ENCODE data around the gene CAV2.

The CAV2 gene

GRCh38 chr7:116539879-116540278 is 40.3 kb downstream of the CAV2 start:
- TF ChIP-seq POLR2AphosphoS5 (IDR thresholded peaks at IDR 0.05; ENCODE audit: low read depth, low read length) (no peak), SIN3A (IDR thresholded peaks at IDR 0.05; ENCODE audit: borderline replicate concordance, insufficient read depth, low read length) (no peak), TAF1 (IDR thresholded peaks at IDR 0.05; ENCODE audit: borderline replicate concordance, insufficient read depth, low read length) (no peak), FOXP2 (optimal IDR thresholded peaks at IDR 0.05; ENCODE audit: borderline replicate concordance, extremely low read depth, extremely low read length, insufficient read depth) (no peak)
- TF ChIP-seq, protein P1, sequence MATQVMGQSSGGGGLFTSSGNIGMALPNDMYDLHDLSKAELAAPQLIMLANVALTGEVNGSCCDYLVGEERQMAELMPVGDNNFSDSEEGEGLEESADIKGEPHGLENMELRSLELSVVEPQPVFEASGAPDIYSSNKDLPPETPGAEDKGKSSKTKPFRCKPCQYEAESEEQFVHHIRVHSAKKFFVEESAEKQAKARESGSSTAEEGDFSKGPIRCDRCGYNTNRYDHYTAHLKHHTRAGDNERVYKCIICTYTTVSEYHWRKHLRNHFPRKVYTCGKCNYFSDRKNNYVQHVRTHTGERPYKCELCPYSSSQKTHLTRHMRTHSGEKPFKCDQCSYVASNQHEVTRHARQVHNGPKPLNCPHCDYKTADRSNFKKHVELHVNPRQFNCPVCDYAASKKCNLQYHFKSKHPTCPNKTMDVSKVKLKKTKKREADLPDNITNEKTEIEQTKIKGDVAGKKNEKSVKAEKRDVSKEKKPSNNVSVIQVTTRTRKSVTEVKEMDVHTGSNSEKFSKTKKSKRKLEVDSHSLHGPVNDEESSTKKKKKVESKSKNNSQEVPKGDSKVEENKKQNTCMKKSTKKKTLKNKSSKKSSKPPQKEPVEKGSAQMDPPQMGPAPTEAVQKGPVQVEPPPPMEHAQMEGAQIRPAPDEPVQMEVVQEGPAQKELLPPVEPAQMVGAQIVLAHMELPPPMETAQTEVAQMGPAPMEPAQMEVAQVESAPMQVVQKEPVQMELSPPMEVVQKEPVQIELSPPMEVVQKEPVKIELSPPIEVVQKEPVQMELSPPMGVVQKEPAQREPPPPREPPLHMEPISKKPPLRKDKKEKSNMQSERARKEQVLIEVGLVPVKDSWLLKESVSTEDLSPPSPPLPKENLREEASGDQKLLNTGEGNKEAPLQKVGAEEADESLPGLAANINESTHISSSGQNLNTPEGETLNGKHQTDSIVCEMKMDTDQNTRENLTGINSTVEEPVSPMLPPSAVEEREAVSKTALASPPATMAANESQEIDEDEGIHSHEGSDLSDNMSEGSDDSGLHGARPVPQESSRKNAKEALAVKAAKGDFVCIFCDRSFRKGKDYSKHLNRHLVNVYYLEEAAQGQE (IDR thresholded peaks at IDR 0.05; ENCODE audit: insufficient read depth in 1 of 2, low read depth in 2 of 2, low read length in 2 of 2) = no peak

GRCh38 chr7:116540743-116541142 is 41.2 kb downstream of the CAV2 start:
- TF ChIP-seq POLR2AphosphoS5 (IDR thresholded peaks at IDR 0.05; ENCODE audit: low read depth, low read length) (no peak), FOXP2 (optimal IDR thresholded peaks at IDR 0.05; ENCODE audit: borderline replicate concordance, extremely low read depth, extremely low read length, insufficient read depth) (no peak), TAF1 (IDR thresholded peaks at IDR 0.05; ENCODE audit: borderline replicate concordance, insufficient read depth, low read length) (no peak), SIN3A (IDR thresholded peaks at IDR 0.05; ENCODE audit: borderline replicate concordance, insufficient read depth, low read length) (no peak)
- TF ChIP-seq, protein P1 (IDR thresholded peaks at IDR 0.05; ENCODE audit: insufficient read depth in 1 of 2, low read depth in 2 of 2, low read length in 2 of 2) = no peak

- no peak for TF ChIP-seq SIN3A (IDR thresholded peaks at IDR 0.05; ENCODE audit: borderline replicate concordance, insufficient read depth, low read length)
- TF ChIP-seq POLR2AphosphoS5 (IDR thresholded peaks at IDR 0.05; ENCODE audit: low read depth, low read length) = no peak
- no peak for TF ChIP-seq FOXP2 (optimal IDR thresholded peaks at IDR 0.05; ENCODE audit: borderline replicate concordance, extremely low read depth, extremely low read length, insufficient read depth)
- TF ChIP-seq, protein P1 (IDR thresholded peaks at IDR 0.05; ENCODE audit: insufficient read depth in 1 of 2, low read depth in 2 of 2, low read length in 2 of 2) = no peak
- no peak for TF ChIP-seq TAF1 (IDR thresholded peaks at IDR 0.05; ENCODE audit: borderline replicate concordance, insufficient read depth, low read length)
Observed at GRCh38 chr7:116541951-116542350, 42.4 kb downstream of the CAV2 start.

- TF ChIP-seq SIN3A (IDR thresholded peaks at IDR 0.05; ENCODE audit: borderline replicate concordance, insufficient read depth, low read length) = no peak
- no peak for TF ChIP-seq TAF1 (IDR thresholded peaks at IDR 0.05; ENCODE audit: borderline replicate concordance, insufficient read depth, low read length)
- no peak for TF ChIP-seq FOXP2 (optimal IDR thresholded peaks at IDR 0.05; ENCODE audit: borderline replicate concordance, extremely low read depth, extremely low read length, insufficient read depth)
- no peak for TF ChIP-seq POLR2AphosphoS5 (IDR thresholded peaks at IDR 0.05; ENCODE audit: low read depth, low read length)
- TF ChIP-seq, protein P1 (IDR thresholded peaks at IDR 0.05; ENCODE audit: insufficient read depth in 1 of 2, low read depth in 2 of 2, low read length in 2 of 2) = no peak
Observed at GRCh38 chr7:116542618-116543017, 43.1 kb downstream of the CAV2 start.

GRCh38 chr7:116543664-116544063 is 44.1 kb downstream of the CAV2 start:
- TF ChIP-seq POLR2AphosphoS5 (IDR thresholded peaks at IDR 0.05; ENCODE audit: low read depth, low read length) = no peak
- TF ChIP-seq, protein P1 (IDR thresholded peaks at IDR 0.05; ENCODE audit: insufficient read depth in 1 of 2, low read depth in 2 of 2, low read length in 2 of 2) = no peak
- TF ChIP-seq FOXP2 (optimal IDR thresholded peaks at IDR 0.05; ENCODE audit: borderline replicate concordance, extremely low read depth, extremely low read length, insufficient read depth) = no peak
- TF ChIP-seq TAF1 (IDR thresholded peaks at IDR 0.05; ENCODE audit: borderline replicate concordance, insufficient read depth, low read length) = no peak
- TF ChIP-seq SIN3A (IDR thresholded peaks at IDR 0.05; ENCODE audit: borderline replicate concordance, insufficient read depth, low read length) = no peak

Measured in PFSK-1 (cell line).